ENCODE results near the gene DYNLT4.

The DYNLT4 gene

GRCh38 chr1:44805311-44806024 is 1.7 kb downstream of the DYNLT4 start:
- Histone ChIP-seq H3K27me3 (no peaks in the 10 kb centered on the region), H3K9me3 (no peaks in the 10 kb centered on the region), H3K36me3 (peaks cover 54% of the 10 kb centered on the region), H3K4me3 (ENCODE audit: low read depth in 1 of 2, low read length in 1 of 2) (no peak overlapping the region), H3K27ac (peak overlapping the region; percentile 100), H3K4me1 (ENCODE audit: control insufficient read depth in 1 of 2, insufficient read depth in 1 of 2, low read depth in 1 of 2, low read length in 1 of 2) (peaks cover 71 to 76% of the 10 kb centered on the region in 2 experiments)
- TF ChIP-seq CTCF (IDR thresholded peaks at IDR 0.05): no peak

DNA sequence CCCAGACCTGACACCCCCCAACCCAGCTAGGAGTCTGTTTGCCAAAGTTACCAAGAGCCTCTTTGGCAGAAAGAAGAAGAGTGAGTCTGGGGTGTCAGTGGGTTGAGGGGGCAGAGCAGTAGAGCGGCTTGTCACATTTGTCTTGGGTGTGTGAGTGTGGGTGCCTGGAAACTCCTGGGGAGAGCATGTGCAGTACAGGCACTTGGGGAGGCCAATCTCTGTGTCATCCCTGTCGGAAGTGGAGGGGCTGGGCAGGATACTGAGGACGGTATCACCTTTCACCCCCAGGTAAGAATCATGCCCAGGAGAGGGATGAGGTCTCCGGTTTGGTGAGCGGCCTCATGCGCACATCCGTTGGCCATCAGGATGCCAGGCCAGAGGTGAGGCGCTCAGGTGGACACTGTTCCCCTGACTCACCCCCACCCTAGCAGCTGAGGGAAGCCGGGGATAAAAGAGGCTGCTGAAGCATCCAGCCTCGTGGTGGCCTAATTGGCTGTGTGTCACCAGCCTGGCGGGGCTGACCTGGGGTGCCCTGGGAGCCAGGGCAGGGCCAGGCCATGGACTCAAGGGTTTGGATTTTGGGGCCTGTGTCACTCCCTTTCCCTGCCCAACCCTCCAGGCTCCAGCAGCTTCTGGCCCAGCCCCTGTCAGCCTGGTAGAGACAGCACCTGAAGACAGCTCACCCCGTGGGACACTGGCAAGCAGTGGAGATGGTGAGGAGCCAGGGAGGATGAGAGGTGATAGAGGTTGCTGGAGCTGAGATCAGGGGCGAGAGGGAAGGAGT is 3.6 kb downstream of the DYNLT4 start:
- H3K4me1 ChIP-seq (ENCODE audit: control insufficient read depth in 1 of 2, insufficient read depth in 1 of 2, low read depth in 1 of 2, low read length in 1 of 2): peaks cover 66 to 68% of the 10 kb centered on the region in 2 experiments
- peak overlapping the region in 1 of 2 experiments; percentile 82 for H3K4me3 ChIP-seq (ENCODE audit: low read depth in 1 of 2, low read length in 1 of 2)
- H3K9me3 ChIP-seq: no peaks in the 10 kb centered on the region
- TF ChIP-seq CTCF (IDR thresholded peaks at IDR 0.05): no peak
- peaks cover 54% of the 10 kb centered on the region for H3K36me3 ChIP-seq
- no peaks in the 10 kb centered on the region for H3K27me3 ChIP-seq
- peak overlapping the region; percentile 42 for H3K27ac ChIP-seq

- no peaks in the 10 kb centered on the region for H3K9me3 ChIP-seq
- peak overlapping the region in 1 of 2 experiments; percentile 82 for H3K4me3 ChIP-seq (ENCODE audit: low read depth in 1 of 2, low read length in 1 of 2)
- no peaks in the 10 kb centered on the region for H3K27me3 ChIP-seq
- H3K36me3 ChIP-seq: peaks cover 54% of the 10 kb centered on the region
- TF ChIP-seq CTCF (IDR thresholded peaks at IDR 0.05): no peak
- H3K27ac ChIP-seq: no peak overlapping the region
- peaks cover 60 to 65% of the 10 kb centered on the region in 2 experiments for H3K4me1 ChIP-seq (ENCODE audit: control insufficient read depth in 1 of 2, insufficient read depth in 1 of 2, low read depth in 1 of 2, low read length in 1 of 2)
These were observed 4.2 kb downstream of the DYNLT4 start for GRCh38 chr1:44803062-44803311.

GRCh38 chr1:44802306-44803061 is 4.7 kb downstream of the DYNLT4 start:
- H3K4me1 ChIP-seq (ENCODE audit: control insufficient read depth in 1 of 2, insufficient read depth in 1 of 2, low read depth in 1 of 2, low read length in 1 of 2): peaks cover 55 to 60% of the 10 kb centered on the region in 2 experiments
- TF ChIP-seq CTCF (IDR thresholded peaks at IDR 0.05): no peak
- H3K4me3 ChIP-seq (ENCODE audit: low read depth in 1 of 2, low read length in 1 of 2): peak overlapping the region; percentile 82 to 98
- H3K9me3 ChIP-seq: no peaks in the 10 kb centered on the region
- peak overlapping the region; percentile 63 for H3K27ac ChIP-seq
- H3K27me3 ChIP-seq: no peaks in the 10 kb centered on the region
- H3K36me3 ChIP-seq: peaks cover 54% of the 10 kb centered on the region

GRCh38 chr1:44801491-44802305 is 5.5 kb downstream of the DYNLT4 start:
- no peaks in the 10 kb centered on the region for H3K27me3 ChIP-seq
- no peaks in the 10 kb centered on the region for H3K9me3 ChIP-seq
- H3K4me3 ChIP-seq (ENCODE audit: low read depth in 1 of 2, low read length in 1 of 2): peak overlapping the region; percentile 82 to 98
- H3K4me1 ChIP-seq (ENCODE audit: control insufficient read depth in 1 of 2, insufficient read depth in 1 of 2, low read depth in 1 of 2, low read length in 1 of 2): peaks cover 48 to 53% of the 10 kb centered on the region in 2 experiments
- H3K27ac ChIP-seq: peak overlapping the region; percentile 63
- TF ChIP-seq CTCF (IDR thresholded peaks at IDR 0.05): no peak
- peaks cover 49% of the 10 kb centered on the region for H3K36me3 ChIP-seq
